Hepatocyte (in vitro differentiated cells): Measurements from ENCODE around the gene PPP1R1C. TPM values are rescaled to one million over a fixed set of nuclear protein-coding genes. Genes with fewer than 3 reads are reported as not detected.

Experiments
- DNase-seq: peaks from one replicate; pipeline ENCODE4 v3.0.0-alpha.2; 2016; ENCODE audit warnings: low spot score
- H2AFZ ChIP-seq: fragments of 200-600 bp; sonication (generic); 2 replicates; pipeline ENCODE4 v1.6.0; 2016; ENCODE audit warnings: antibody characterized with exemption, mild to moderate bottlenecking
- H3K27ac ChIP-seq: fragments of 200-600 bp; sonication (generic); 2 replicates; pipeline ENCODE4 v1.5.1; 2016; ENCODE audit warnings: mild to moderate bottlenecking
- H3K27me3 ChIP-seq: fragments of 200-600 bp; sonication (generic); 2 replicates; pipeline ENCODE4 v1.6.1; 2016
- H3K36me3 ChIP-seq: fragments of 200-600 bp; sonication (generic); replicated peaks from 2 replicates; pipeline ENCODE4 v1.5.1; 2016; ENCODE audit warnings: low read depth; ENCODE audit not compliant: insufficient read depth
- H3K4me1 ChIP-seq: fragments of 200-600 bp; sonication (generic); 2 replicates; pipeline ENCODE4 v1.5.1; 2016; ENCODE audit warnings: mild to moderate bottlenecking, moderate library complexity; ENCODE audit not compliant: insufficient read depth
- H3K4me2 ChIP-seq: fragments of 200-600 bp; sonication (generic); 2 replicates; pipeline ENCODE4 v1.6.0; 2016
- H3K4me3 ChIP-seq: fragments of 200-600 bp; sonication (generic); 2 replicates; pipeline ENCODE4 v1.5.1; 2016; ENCODE audit warnings: mild to moderate bottlenecking
- H3K79me2 ChIP-seq: fragments of 200-600 bp; sonication (generic); 2 replicates; pipeline ENCODE4 v1.6.0; 2017; ENCODE audit warnings: mild to moderate bottlenecking
- H3K9me2 ChIP-seq: fragments of 200-600 bp; sonication (generic); replicated peaks from 2 replicates; pipeline ENCODE4 v1.6.0; 2017; ENCODE audit warnings: mild to moderate bottlenecking; ENCODE audit not compliant: insufficient read depth
- H3K9me3 ChIP-seq: fragments of 200-600 bp; sonication (generic); 2 replicates; pipeline ENCODE4 v1.5.1; 2016; ENCODE audit warnings: low read depth, mild to moderate bottlenecking
- H4K20me1 ChIP-seq: fragments of 200-600 bp; sonication (generic); 2 replicates; pipeline ENCODE4 v1.6.0; 2016; ENCODE audit warnings: mild to moderate bottlenecking; ENCODE audit not compliant: insufficient read depth, poor library complexity, severe bottlenecking
- EZH2 ChIP-seq: fragments of 200-600 bp; sonication (generic); IDR thresholded peaks from 2 replicates; pipeline ENCODE4 v1.6.1; 2016; ENCODE audit warnings: antibody characterized with exemption, mild to moderate bottlenecking, borderline replicate concordance
- EZH2phosphoT487 ChIP-seq: fragments of 200-600 bp; sonication (generic); IDR thresholded peaks from one replicate; pipeline ENCODE4 v1.6.1; 2018; ENCODE audit warnings: antibody characterized with exemption, mild to moderate bottlenecking, low read depth, moderate library complexity; ENCODE audit not compliant: unreplicated experiment, severe bottlenecking
- WGBS: methylation state at CpG from one replicate; pipeline ENCODE4 v1.1.6; 2016; ENCODE audit warnings: low lambda C conversion rate; ENCODE audit errors: missing lambda C conversion rate; 5-methylcytosine and 5-hydroxymethylcytosine counted together
- polyA plus RNA-seq: library from polyadenylated mRNA; unstranded; fragments of >200 nt; fragmentation: Nextera tagmentation; extraction: Ambion mirVana; gene quantifications from 2 replicates; pipeline ENCODE4 v1.2.1, GENCODE V29; 2016
- total RNA-seq: library from RNA; depleted of rRNA; stranded (reverse); fragments of >200 nt; gene quantifications from 2 replicates; pipeline ENCODE4 v1.2.3, GENCODE V29; 2014
- TF ChIP-seq, protein P1 (sequence below): fragments of 200-600 bp; sonication (generic); IDR thresholded peaks from 2 replicates; pipeline ENCODE4 v1.5.1; 2016; ENCODE audit warnings: antibody characterized with exemption, mild to moderate bottlenecking; ENCODE audit not compliant: poor library complexity

PPP1R1C gene
- total and polyA plus RNA-seq, 2 experiments from 2014 or later = 8.4 to 10.7 TPM

DNA sequence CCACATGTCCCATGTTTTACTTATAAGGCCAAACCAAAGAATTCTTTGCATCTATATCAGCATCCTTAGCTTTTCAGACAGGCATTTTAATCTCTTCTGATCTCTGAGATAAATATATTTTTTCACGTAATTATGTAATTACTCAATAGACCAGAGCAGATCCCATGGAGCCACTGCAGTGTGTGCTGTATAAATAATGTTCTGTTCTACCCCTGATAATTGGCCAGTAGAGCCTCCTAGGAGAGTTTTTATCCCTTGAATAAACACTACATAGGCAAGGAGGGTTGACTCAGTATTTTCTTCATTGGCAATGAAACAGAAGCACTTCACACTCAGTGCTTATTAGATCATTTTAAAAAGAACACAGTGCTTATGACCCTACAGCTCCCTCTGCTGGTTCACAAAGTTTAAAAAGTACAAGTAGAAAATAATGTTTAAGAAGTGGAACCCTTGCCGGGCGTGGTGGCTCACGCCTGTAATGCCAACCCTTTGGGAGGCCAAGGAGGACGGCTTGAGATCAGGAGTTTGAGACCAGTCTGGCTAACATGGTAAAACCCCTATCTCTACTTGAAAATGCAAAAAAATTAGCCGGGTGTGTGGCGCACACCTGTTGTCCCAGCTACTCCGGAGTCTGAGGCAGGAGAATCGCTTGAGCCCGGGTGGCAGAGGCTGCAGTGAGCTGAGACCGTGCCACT lies 91.9 kb downstream of the PPP1R1C start:
- peak; percentile 87 for DNase-seq
- no peaks in the 10 kb centered on the region for H3K9me2 ChIP-seq
- 71% methylated on average over 11 of the region's 11 CpGs for WGBS
- H3K9me3 ChIP-seq = no peaks in the 10 kb centered on the region
- H3K4me2 ChIP-seq = peak overlapping the region; percentile 25
- no peaks in the 10 kb centered on the region for H3K79me2 ChIP-seq
- TF ChIP-seq EZH2 = no peak
- TF ChIP-seq, protein P1, sequence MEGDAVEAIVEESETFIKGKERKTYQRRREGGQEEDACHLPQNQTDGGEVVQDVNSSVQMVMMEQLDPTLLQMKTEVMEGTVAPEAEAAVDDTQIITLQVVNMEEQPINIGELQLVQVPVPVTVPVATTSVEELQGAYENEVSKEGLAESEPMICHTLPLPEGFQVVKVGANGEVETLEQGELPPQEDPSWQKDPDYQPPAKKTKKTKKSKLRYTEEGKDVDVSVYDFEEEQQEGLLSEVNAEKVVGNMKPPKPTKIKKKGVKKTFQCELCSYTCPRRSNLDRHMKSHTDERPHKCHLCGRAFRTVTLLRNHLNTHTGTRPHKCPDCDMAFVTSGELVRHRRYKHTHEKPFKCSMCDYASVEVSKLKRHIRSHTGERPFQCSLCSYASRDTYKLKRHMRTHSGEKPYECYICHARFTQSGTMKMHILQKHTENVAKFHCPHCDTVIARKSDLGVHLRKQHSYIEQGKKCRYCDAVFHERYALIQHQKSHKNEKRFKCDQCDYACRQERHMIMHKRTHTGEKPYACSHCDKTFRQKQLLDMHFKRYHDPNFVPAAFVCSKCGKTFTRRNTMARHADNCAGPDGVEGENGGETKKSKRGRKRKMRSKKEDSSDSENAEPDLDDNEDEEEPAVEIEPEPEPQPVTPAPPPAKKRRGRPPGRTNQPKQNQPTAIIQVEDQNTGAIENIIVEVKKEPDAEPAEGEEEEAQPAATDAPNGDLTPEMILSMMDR = peak; percentile 70
- H3K4me1 ChIP-seq = peaks cover 35% of the 10 kb centered on the region
- H3K36me3 ChIP-seq = no peaks in the 10 kb centered on the region
- no peaks in the 10 kb centered on the region for H3K27me3 ChIP-seq
- no peak overlapping the region for H2AFZ ChIP-seq
- peak overlapping the region; percentile 42 for H3K27ac ChIP-seq
- H4K20me1 ChIP-seq = no peaks in the 10 kb centered on the region
- no peak overlapping the region for H3K4me3 ChIP-seq

DNA sequence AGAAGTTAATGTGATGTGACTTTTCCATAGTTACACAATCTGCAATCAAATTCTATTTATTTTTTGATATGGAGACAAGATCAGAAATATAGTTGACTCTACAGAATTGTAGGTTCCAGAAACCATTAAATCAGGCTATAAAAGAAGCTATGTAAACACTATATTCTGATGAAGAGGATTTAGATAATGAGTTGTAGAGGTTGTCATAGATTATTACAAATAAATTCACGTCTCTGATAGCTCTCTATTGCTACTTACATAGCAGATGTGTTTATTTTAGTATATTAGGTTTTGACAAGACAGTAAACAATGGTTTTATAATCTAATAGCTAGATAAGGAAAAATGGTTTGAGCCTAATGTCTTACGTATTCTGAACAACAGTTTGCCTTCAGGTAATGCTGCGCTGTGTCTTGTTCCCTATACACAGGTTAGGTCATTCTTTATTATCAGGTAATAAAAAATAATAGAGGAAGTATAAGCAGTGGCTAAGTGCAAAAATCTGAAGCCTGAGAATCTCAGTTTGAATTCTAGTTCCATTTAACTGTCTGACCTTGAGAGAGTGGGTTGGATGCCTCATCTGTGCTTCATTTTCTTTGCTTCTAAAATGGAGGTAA lies 93.4 kb downstream of the PPP1R1C start:
- Histone ChIP-seq H3K4me3 (no peak overlapping the region), H3K4me1 (peaks cover 29% of the 10 kb centered on the region), H3K9me3 (no peaks in the 10 kb centered on the region), H3K79me2 (no peaks in the 10 kb centered on the region), H3K27ac (peak overlapping the region; percentile 48), H3K4me2 (no peak overlapping the region), H2AFZ (no peak overlapping the region), H3K9me2 (no peaks in the 10 kb centered on the region), H4K20me1 (no peaks in the 10 kb centered on the region), H3K27me3 (no peaks in the 10 kb centered on the region), H3K36me3 (no peaks in the 10 kb centered on the region)
- 36% methylated on average over 3 of the region's 3 CpGs for WGBS
- DNase-seq = no peak
- TF ChIP-seq EZH2 (no peak), EZH2phosphoT487 (no peak)
- TF ChIP-seq, protein P1 = no peak

DNA sequence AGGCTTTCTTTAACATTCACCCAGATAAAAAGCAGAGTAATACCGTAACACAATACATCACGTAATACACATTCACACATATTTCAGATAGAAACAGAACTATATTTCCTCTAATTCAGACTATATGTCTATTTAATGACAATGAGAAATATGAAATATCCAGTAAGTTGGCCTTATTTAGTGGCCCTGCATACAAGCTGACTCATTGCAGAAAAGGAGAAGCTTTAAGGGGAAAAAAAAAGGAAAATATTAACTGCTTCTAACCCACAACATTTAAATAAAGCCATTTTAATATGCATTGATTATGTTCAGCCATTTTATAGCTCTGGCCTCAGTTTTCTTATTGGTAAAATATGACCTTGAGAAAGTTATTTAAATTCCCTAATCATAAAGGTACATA lies 94.8 kb downstream of the PPP1R1C start:
- Histone ChIP-seq H3K4me2 (no peak overlapping the region), H3K27ac (peak overlapping the region; percentile 48), H3K36me3 (no peaks in the 10 kb centered on the region), H2AFZ (no peak overlapping the region), H3K79me2 (no peaks in the 10 kb centered on the region), H3K9me2 (no peaks in the 10 kb centered on the region), H3K9me3 (peaks cover 4% of the 10 kb centered on the region), H3K27me3 (no peaks in the 10 kb centered on the region), H4K20me1 (no peaks in the 10 kb centered on the region), H3K4me3 (no peak overlapping the region), H3K4me1 (peaks cover 29% of the 10 kb centered on the region)
- DNase-seq = no peak
- TF ChIP-seq, protein P1 = no peak
- 98% methylated on average over 2 of the region's 2 CpGs for WGBS
